H9 (cell line): ENCODE measurements around the gene KRTAP5-11. TPM values are rescaled to one million over a fixed set of nuclear protein-coding genes. Genes with fewer than 3 reads are reported as not detected.

Experiments used
- DNase-seq: peaks from one replicate; pipeline ENCODE4 v3.0.0-alpha.2; 2017
- H2AFZ ChIP-seq: one replicate; pipeline ENCODE4 v1.6.1; 2013; ENCODE audit warnings: mild to moderate bottlenecking, low read length, control low read depth, moderate library complexity
- H2AK5ac ChIP-seq: 2 replicates; pipeline ENCODE4 v1.6.1; 2013; ENCODE audit warnings: low read length, control low read depth, mixed read lengths; ENCODE audit not compliant: insufficient read length
- H2BK120ac ChIP-seq: one replicate; pipeline ENCODE4 v1.6.1; 2013; ENCODE audit warnings: low read depth, mild to moderate bottlenecking, low read length, control low read depth, inconsistent platforms; ENCODE audit not compliant: poor library complexity, severe bottlenecking
- H2BK12ac ChIP-seq: 2 replicates; pipeline ENCODE4 v1.6.1; 2013; ENCODE audit warnings: low read length, control low read depth, mixed read lengths, low read depth; ENCODE audit not compliant: insufficient read length
- H2BK15ac ChIP-seq: 2 replicates; pipeline ENCODE4 v1.6.1; 2013; ENCODE audit warnings: low read depth, low read length, control low read depth
- H2BK20ac ChIP-seq: one replicate; pipeline ENCODE4 v1.6.1; 2013; ENCODE audit warnings: low read depth, mild to moderate bottlenecking, low read length, control low read depth, inconsistent platforms; ENCODE audit not compliant: poor library complexity, severe bottlenecking
- H2BK5ac ChIP-seq: 2 replicates; pipeline ENCODE4 v1.6.1; 2013; ENCODE audit warnings: low read length, control low read depth, mixed read lengths; ENCODE audit not compliant: insufficient read length
- H3K14ac ChIP-seq: 2 replicates; pipeline ENCODE4 v1.6.1; 2013; ENCODE audit warnings: low read length, control low read depth; ENCODE audit not compliant: insufficient read depth
- H3K18ac ChIP-seq: 2 replicates; pipeline ENCODE4 v1.6.1; 2013; ENCODE audit warnings: low read depth, mild to moderate bottlenecking, mixed read lengths, low read length, control low read depth; ENCODE audit not compliant: insufficient read length
- H3K23ac ChIP-seq: 2 replicates; pipeline ENCODE4 v1.6.1; 2013; ENCODE audit warnings: low read length, control low read depth, mixed read lengths, low read depth; ENCODE audit not compliant: insufficient read length
- H3K23me2 ChIP-seq: 2 replicates; pipeline ENCODE4 v1.6.1; 2013; ENCODE audit warnings: low read depth, mild to moderate bottlenecking, mixed read lengths, low read length, control low read depth; ENCODE audit not compliant: insufficient read length, poor library complexity, severe bottlenecking
- H3K27ac ChIP-seq: 2 replicates; pipeline ENCODE4 v1.5.1; 2013; ENCODE audit warnings: low read length, control low read depth, mixed read lengths, low read depth; ENCODE audit not compliant: insufficient read length
- H3K27me3 ChIP-seq: 2 replicates; pipeline ENCODE4 v1.6.1; 2013; ENCODE audit warnings: low read length, control low read depth, inconsistent platforms; ENCODE audit not compliant: insufficient read depth
- H3K4ac ChIP-seq: 2 replicates; pipeline ENCODE4 v1.6.1; 2013; ENCODE audit warnings: low read depth, mild to moderate bottlenecking, control low read depth, inconsistent platforms, low read length, moderate library complexity
- H3K4me1 ChIP-seq: 2 replicates; pipeline ENCODE4 v1.6.1; 2013; ENCODE audit warnings: low read length, control low read depth, inconsistent platforms; ENCODE audit not compliant: insufficient read depth
- H3K4me2 ChIP-seq: 2 replicates; pipeline ENCODE4 v1.6.1; 2013; ENCODE audit warnings: low read length, control low read depth, mixed read lengths; ENCODE audit not compliant: insufficient read length, insufficient read depth
- H3K56ac ChIP-seq: 2 replicates; pipeline ENCODE4 v1.6.1; 2013; ENCODE audit warnings: low read depth, mild to moderate bottlenecking, mixed read lengths, low read length, control low read depth; ENCODE audit not compliant: insufficient read length
- H3K79me1 ChIP-seq: 2 replicates; pipeline ENCODE4 v1.6.1; 2013; ENCODE audit warnings: low read depth, mild to moderate bottlenecking, moderate library complexity, low read length, control low read depth, inconsistent platforms; ENCODE audit not compliant: insufficient read depth, poor library complexity, severe bottlenecking
- H3K79me2 ChIP-seq: 2 replicates; pipeline ENCODE4 v1.6.1; 2013; ENCODE audit warnings: low read length, control low read depth, inconsistent platforms; ENCODE audit not compliant: insufficient read depth
- H3K9ac ChIP-seq: 2 replicates; pipeline ENCODE4 v1.6.1; 2013; ENCODE audit warnings: low read length, control low read depth, mixed read lengths; ENCODE audit not compliant: insufficient read length; ENCODE audit errors: extremely low read depth
- H3K9me3 ChIP-seq: one replicate; pipeline ENCODE4 v1.6.1; 2013; ENCODE audit warnings: low read depth, low read length, inconsistent platforms; ENCODE audit not compliant: control insufficient read depth
- H3T11ph ChIP-seq: one replicate; pipeline ENCODE4 v1.6.1; 2013; ENCODE audit warnings: mild to moderate bottlenecking, low read length, control low read depth, inconsistent platforms
- H4K20me1 ChIP-seq: one replicate; pipeline ENCODE4 v1.6.1; 2013; ENCODE audit not compliant: control insufficient read depth, insufficient read length, insufficient read depth
- H4K5ac ChIP-seq: 2 replicates; pipeline ENCODE4 v1.6.1; 2013; ENCODE audit warnings: low read depth, mild to moderate bottlenecking, mixed read lengths, low read length, control low read depth; ENCODE audit not compliant: insufficient read length
- H4K8ac ChIP-seq: replicated peaks from 2 replicates; pipeline ENCODE4 v1.6.1; 2013; ENCODE audit warnings: low read length, control low read depth, mixed read lengths, low read depth; ENCODE audit not compliant: insufficient read length
- H4K91ac ChIP-seq: 2 replicates; pipeline ENCODE4 v1.6.1; 2013; ENCODE audit warnings: low read depth, mild to moderate bottlenecking, moderate library complexity, mixed read lengths, low read length, control low read depth; ENCODE audit not compliant: insufficient read length
- H3K27ac Mint-ChIP-seq, 3 experiments: 2 replicates in 2 of 3; 3 replicates in 1 of 3; pipeline ENCODE4 v1.8.0; 2020 to 2021; ENCODE audit warnings: mixed read lengths in 3 of 3, mild to moderate bottlenecking in 1 of 3, moderate library complexity in 1 of 3
- H3K27me3 Mint-ChIP-seq: 2 replicates; pipeline ENCODE4 v1.8.0; 2021; ENCODE audit warnings: low read depth, mild to moderate bottlenecking, moderate library complexity, mixed read lengths
- H3K36me3 Mint-ChIP-seq, 3 experiments: 2 replicates in 2 of 3; 3 replicates in 1 of 3; pipeline ENCODE4 v1.8.0; 2020 to 2021; ENCODE audit warnings: low read depth in 3 of 3, mixed read lengths in 3 of 3; ENCODE audit not compliant: insufficient read depth in 1 of 3
- H3K4me1 Mint-ChIP-seq, 2 experiments: 2 replicates each; pipeline ENCODE4 v1.8.0; 2020; ENCODE audit warnings: mixed read lengths in 2 of 2
- H3K4me3 Mint-ChIP-seq, 2 experiments: 2 replicates in 1 of 2; 3 replicates in 1 of 2; pipeline ENCODE4 v1.8.0; 2020 to 2021; ENCODE audit warnings: mild to moderate bottlenecking in 2 of 2, mixed read lengths in 2 of 2, moderate library complexity in 1 of 2
- H3K9me3 Mint-ChIP-seq, 2 experiments: 2 replicates in 1 of 2; 3 replicates in 1 of 2; pipeline ENCODE4 v1.8.0; 2020; ENCODE audit warnings: mild to moderate bottlenecking in 2 of 2, mixed read lengths in 2 of 2, moderate library complexity in 1 of 2
- CTCF ChIP-seq: fragments of 200-600 bp; sonication (generic); conservative IDR thresholded peaks from 3 replicates; pipeline ENCODE4 v1.8.0; 2021; ENCODE audit warnings: antibody characterized with exemption, mild to moderate bottlenecking
- WGBS: extraction: QIAGEN DNeasy Blood & Tissue Kit; methylation state at CpG from one replicate; pipeline ENCODE4 v1.1.7; 2013; ENCODE audit warnings: missing lambda C conversion rate, low lambda C conversion rate, mixed read lengths; ENCODE audit not compliant: insufficient read length; ENCODE audit errors: extremely low coverage; 5-methylcytosine and 5-hydroxymethylcytosine counted together
- total RNA-seq: library from RNA; stranded (reverse); gene quantifications from 2 replicates; pipeline ENCODE4 v1.2.1, GENCODE V29; 2021

KRTAP5-11 gene
- total RNA-seq, 1 experiment from 2014 or later: not detected

- H3K4ac ChIP-seq: no peak overlapping the region
- H3K9me3 Mint-ChIP-seq: no peaks in the 10 kb centered on the region
- no peak overlapping the region for H2BK5ac ChIP-seq
- no peak overlapping the region for H2AK5ac ChIP-seq
- no CpG with 5 or more reads among the region's 5 CpGs for WGBS
- H2BK15ac ChIP-seq: no peak overlapping the region
- H3K56ac ChIP-seq: no peak overlapping the region
- no peaks in the 10 kb centered on the region for H4K20me1 ChIP-seq
- no peaks in the 10 kb centered on the region for H3K9me3 ChIP-seq
- H3K79me2 ChIP-seq: no peaks in the 10 kb centered on the region
- H2BK12ac ChIP-seq: no peak overlapping the region
- H4K8ac ChIP-seq: no peak overlapping the region
- H3K27ac ChIP-seq: no peak overlapping the region
- no peak overlapping the region for H2BK120ac ChIP-seq
- no peak overlapping the region for H2AFZ ChIP-seq
- no peak overlapping the region for H3K14ac ChIP-seq
- H3K4me1 ChIP-seq: no peaks in the 10 kb centered on the region
- peaks cover 3 to 12% of the 10 kb centered on the region in 2 experiments for H3K4me1 Mint-ChIP-seq
- no peak overlapping the region for H3K4me3 Mint-ChIP-seq
- H3K36me3 Mint-ChIP-seq: no peaks in the 10 kb centered on the region
- no peak overlapping the region for H3K4me2 ChIP-seq
- no peak overlapping the region for H2BK20ac ChIP-seq
- no peak overlapping the region for H3K27ac Mint-ChIP-seq
- peaks cover 7% of the 10 kb centered on the region; the same call in 1 of the 2 replicates for H3K27me3 Mint-ChIP-seq
- H3K18ac ChIP-seq: no peak overlapping the region
- H4K91ac ChIP-seq: no peak overlapping the region
- no peaks in the 10 kb centered on the region for H3K27me3 ChIP-seq
- H3K9ac ChIP-seq: no peak overlapping the region
- H3K23me2 ChIP-seq: no peaks in the 10 kb centered on the region
- no peak overlapping the region for H3T11ph ChIP-seq
- H4K5ac ChIP-seq: no peak overlapping the region
- H3K79me1 ChIP-seq: no peaks in the 10 kb centered on the region
- TF ChIP-seq CTCF: no peak
- DNase-seq: no peak
- H3K23ac ChIP-seq: no peak overlapping the region
Observed at GRCh38 chr11:71574418-71574817, 8.3 kb downstream of the KRTAP5-11 start.
